Activated effector memory CD4-positive, alpha-beta T cell treated with Interleukin-2 at 50 U/mL for 16 hours (primary cell): ENCODE measurements around the gene HAPLN3.
"Not testable (repeated sequence)": the region's sequence is repeated elsewhere in the genome, so short reads cannot be mapped to it uniquely, and the experiment has no call there.

Experiments
- DNase-seq: peaks from one replicate; pipeline ENCODE4 v3.0.0-alpha.2; 2020

The HAPLN3 gene

GRCh38 chr15:88894819-88895767 is at the start of gene HAPLN3:
TSS of gene HAPLN3 (minus strand) at chr15:88895544. CDS start at chr15:88887298, 8,246 bp downstream.
- peak; percentile 42 for DNase-seq

- no peak for DNase-seq
Measured at GRCh38 chr15:88940110-88940675, 44.8 kb upstream of the HAPLN3 start.

- no peak for DNase-seq
Measured at GRCh38 chr15:88939486-88939806, 44.1 kb upstream of the HAPLN3 start.

- DNase-seq = no peak
Measured at GRCh38 chr15:88938802-88939485, 43.6 kb upstream of the HAPLN3 start.

- not testable (repeated sequence) for DNase-seq
Measured at GRCh38 chr15:88934449-88934848, 39.1 kb upstream of the HAPLN3 start.

GRCh38 chr15:88932875-88933330 is 37.6 kb upstream of the HAPLN3 start:
- no peak for DNase-seq

- DNase-seq = no peak
Measured at GRCh38 chr15:88932271-88932874, 37.0 kb upstream of the HAPLN3 start.

- no peak for DNase-seq
Measured at GRCh38 chr15:88930579-88930978, 35.2 kb upstream of the HAPLN3 start.

GRCh38 chr15:88929358-88930098 is 34.2 kb upstream of the HAPLN3 start:
- not testable (repeated sequence) for DNase-seq

- not testable (repeated sequence) for DNase-seq
Measured at GRCh38 chr15:88928192-88928591, 32.8 kb upstream of the HAPLN3 start.

- not testable (repeated sequence) for DNase-seq
Measured at GRCh38 chr15:88925648-88926047, 30.3 kb upstream of the HAPLN3 start.

- not testable (repeated sequence) for DNase-seq
Measured at GRCh38 chr15:88920892-88921435, 25.6 kb upstream of the HAPLN3 start.

- DNase-seq = no peak
Measured at GRCh38 chr15:88920186-88920891, 25.0 kb upstream of the HAPLN3 start.

- no peak for DNase-seq
Measured at GRCh38 chr15:88918738-88919137, 23.4 kb upstream of the HAPLN3 start.

- no peak for DNase-seq
Measured at GRCh38 chr15:88917760-88918159, 22.4 kb upstream of the HAPLN3 start.

GRCh38 chr15:88915354-88915753 is 20.0 kb upstream of the HAPLN3 start:
- DNase-seq = no peak

GRCh38 chr15:88913850-88914169 is 18.5 kb upstream of the HAPLN3 start:
- no peak for DNase-seq

- DNase-seq = peak; percentile 64
Measured at GRCh38 chr15:88913017-88913849, 17.9 kb upstream of the HAPLN3 start, which contains the start of gene MFGE8. TSS of gene MFGE8 (minus strand) at chr15:88913379. CDS start at chr15:88913319, 60 bp downstream.

- no peak for DNase-seq
Measured at GRCh38 chr15:88912500-88912921, 17.2 kb upstream of the HAPLN3 start.

GRCh38 chr15:88911766-88912118 is 16.4 kb upstream of the HAPLN3 start:
- DNase-seq = no peak
